GM21576 (cell line): ENCODE results near the gene LIN28A.
"Not testable (repeated sequence)": the region's sequence is repeated elsewhere in the genome, so short reads cannot be mapped to it uniquely, and the experiment has no call there.

Experiments used
- ATAC-seq: cut with Tn5 transposase; IDR thresholded peaks from one replicate; pipeline ENCODE4 v1.9.1; 2021; ENCODE audit warnings: mild to moderate bottlenecking, moderate library complexity; ENCODE audit not compliant: unreplicated experiment

The LIN28A gene

GRCh38 chr1:26410706-26411623 is at the start of gene LIN28A:
Gene LIN28A (plus strand): TSS chr1:26410817. CDS start chr1:26410892, 75 bp downstream.
- no peak for ATAC-seq

GRCh38 chr1:26361605-26362122 is 49.0 kb upstream of the LIN28A start:
- ATAC-seq = no peak

GRCh38 chr1:26362331-26362730 is 48.3 kb upstream of the LIN28A start:
- ATAC-seq = no peak

GRCh38 chr1:26363549-26364448 is 46.8 kb upstream of the LIN28A start:
- ATAC-seq = peak; percentile 50

GRCh38 chr1:26364956-26365355 is 45.7 kb upstream of the LIN28A start:
- ATAC-seq = no peak

- no peak for ATAC-seq
These were observed 43.2 kb upstream of the LIN28A start for GRCh38 chr1:26367441-26367840.

GRCh38 chr1:26368006-26368405 is 42.6 kb upstream of the LIN28A start:
- ATAC-seq = no peak

- ATAC-seq = no peak
These were observed 42.1 kb upstream of the LIN28A start for GRCh38 chr1:26368486-26368885.

- no peak for ATAC-seq
These were observed 39.8 kb upstream of the LIN28A start for GRCh38 chr1:26370591-26371382.

GRCh38 chr1:26372039-26372438 is 38.6 kb upstream of the LIN28A start:
- no peak for ATAC-seq

- ATAC-seq = not testable (repeated sequence)
These were observed 38.0 kb upstream of the LIN28A start, which contains the start of gene ZNF683 for GRCh38 chr1:26372611-26373010. Gene ZNF683 (minus strand): TSS chr1:26372750. CDS start chr1:26368571, 4,179 bp downstream.

- ATAC-seq = no peak
These were observed 37.3 kb upstream of the LIN28A start for GRCh38 chr1:26373281-26373680.

- no peak for ATAC-seq
These were observed 36.8 kb upstream of the LIN28A start for GRCh38 chr1:26373789-26374188.

- ATAC-seq = not testable (repeated sequence)
These were observed 36.3 kb upstream of the LIN28A start for GRCh38 chr1:26374361-26374760.

- ATAC-seq = no peak
These were observed 35.5 kb upstream of the LIN28A start for GRCh38 chr1:26375081-26375480.

GRCh38 chr1:26376050-26376449 is 34.6 kb upstream of the LIN28A start:
- no peak for ATAC-seq

- no peak for ATAC-seq
These were observed 32.3 kb upstream of the LIN28A start for GRCh38 chr1:26378088-26378878.

GRCh38 chr1:26378879-26379251 is 31.8 kb upstream of the LIN28A start:
- ATAC-seq = no peak

GRCh38 chr1:26384076-26384475 is 26.5 kb upstream of the LIN28A start:
- ATAC-seq = no peak

- ATAC-seq = not testable (repeated sequence)
These were observed 25.6 kb upstream of the LIN28A start for GRCh38 chr1:26385063-26385462.
